Mucosa of stomach (tissue), 1 donor: Measurements from ENCODE around the gene SLC5A1.
"Not testable (repeated sequence)": the region's sequence is repeated elsewhere in the genome, so short reads cannot be mapped to it uniquely, and the experiment has no call there.

Experiments
- H3K27me3 ChIP-seq: one replicate; pipeline ENCODE4 v1.7.0; 2013; ENCODE audit warnings: mild to moderate bottlenecking, low read length; ENCODE audit not compliant: control insufficient read depth, insufficient read depth
- H3K36me3 ChIP-seq: one replicate; pipeline ENCODE4 v1.7.0; 2013; ENCODE audit warnings: low read length; ENCODE audit not compliant: control insufficient read depth, insufficient read depth
- H3K4me1 ChIP-seq: one replicate; pipeline ENCODE4 v1.7.0; 2013; ENCODE audit warnings: mild to moderate bottlenecking, low read length; ENCODE audit not compliant: control insufficient read depth, insufficient read depth
- H3K4me3 ChIP-seq: one replicate; pipeline ENCODE4 v1.7.0; 2013; ENCODE audit warnings: low read length
- H3K9ac ChIP-seq: one replicate; pipeline ENCODE4 v1.7.0; 2013; ENCODE audit warnings: mild to moderate bottlenecking, low read length, moderate library complexity
- H3K9me3 ChIP-seq: one replicate; pipeline ENCODE4 v1.7.0; 2013; ENCODE audit warnings: mild to moderate bottlenecking, low read length, moderate library complexity; ENCODE audit not compliant: control insufficient read depth
- donor health status: Pancreatic carcinoma.

SLC5A1 gene

DNA sequence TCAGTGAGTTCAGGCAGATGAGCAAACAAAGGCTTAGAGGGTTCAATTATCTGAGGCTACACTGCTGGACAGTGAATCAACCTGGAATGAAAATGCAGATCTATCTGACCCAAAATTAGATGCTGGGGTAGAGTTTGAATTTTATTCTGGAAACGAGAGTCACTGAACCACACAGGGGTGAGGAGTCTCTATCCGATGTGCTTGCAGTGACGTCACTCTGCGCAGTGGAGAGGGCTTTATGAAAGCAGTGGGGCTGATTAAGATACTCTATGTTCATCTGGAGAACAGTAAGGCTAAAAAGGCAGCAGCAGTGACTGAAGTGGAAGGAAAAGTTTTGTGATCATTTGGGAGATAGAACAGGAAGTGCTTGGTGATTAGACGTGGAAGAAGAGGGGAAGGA is 117.3 kb downstream of the SLC5A1 start:
- H3K9ac ChIP-seq, H3K27me3 ChIP-seq, H3K9me3 ChIP-seq: not testable (repeated sequence)

More for the DNA sequence above, 117.3 kb downstream of the SLC5A1 start:
- H3K36me3 ChIP-seq, H3K4me3 ChIP-seq, H3K4me1 ChIP-seq: not testable (repeated sequence)
